Adrenal gland (tissue), 12 donors: ENCODE data around the gene PRPF38A. TPM values are rescaled to one million over a fixed set of nuclear protein-coding genes. Genes with fewer than 3 reads are reported as not detected.

Experiments
- DNase-seq, 7 donors: peaks; one replicate each; pipeline ENCODE4 v3.0.0-alpha.2; 2019 to 2020
- H3K27ac ChIP-seq, 5 donors: fragments of 200-600 bp; sonication (generic) in 4 of 5; 1 replicate in 3 of 5; 2 replicates in 2 of 5; pipeline versions ENCODE4 v1.5.1 to v1.8.0; 2016 to 2020; ENCODE audit warnings: mild to moderate bottlenecking in 1 of 5
- H3K27me3 ChIP-seq: fragments of 200-600 bp; 2 replicates; pipeline ENCODE4 v1.8.0; 2021
- H3K36me3 ChIP-seq, 2 donors: fragments of 200-600 bp; replicated peaks in 1 of 2; 1 replicate in 1 of 2; 2 replicates in 1 of 2; pipeline versions ENCODE4 v1.5.1 to v1.8.0; 2018 to 2022
- H3K4me1 ChIP-seq, 2 donors: fragments of 200-600 bp; replicated peaks in 1 of 2; 1 replicate in 1 of 2; 2 replicates in 1 of 2; pipeline versions ENCODE4 v1.5.1 to v1.8.0; 2018 to 2021
- H3K4me3 ChIP-seq, 4 donors: fragments of 200-600 bp; sonication (generic) in 3 of 4; one replicate each; pipeline ENCODE4 v1.5.1; 2016 to 2018
- H3K9me3 ChIP-seq, 3 donors: fragments of 200-600 bp; sonication (generic) in 1 of 3; replicated peaks in 1 of 3; 1 replicate in 2 of 3; 2 replicates in 1 of 3; pipeline versions ENCODE4 v1.5.1 to v1.8.0; 2016 to 2021
- CTCF ChIP-seq, 6 experiments: fragments of 450-650 bp in 4 of 6; fragments of 200-600 bp in 2 of 6; sonication (generic) in 1 of 6; IDR thresholded peaks; 1 replicate in 5 of 6; 2 replicates in 1 of 6; pipeline versions ENCODE4 v1.5.1 to v1.8.0; 2016 to 2021; ENCODE audit warnings: antibody characterized with exemption in 6 of 6, mild to moderate bottlenecking in 2 of 6, moderate library complexity in 1 of 6
- POLR2A ChIP-seq, 2 donors: fragments of 450-650 bp; IDR thresholded peaks; one replicate each; pipeline ENCODE4 v1.6.1; 2017; ENCODE audit warnings: antibody characterized with exemption in 2 of 2, mild to moderate bottlenecking in 2 of 2, moderate library complexity in 1 of 2
- WGBS, 4 donors: extraction: QIAGEN DNeasy Blood & Tissue Kit in 2 of 4; methylation state at CpG; one replicate each; pipeline versions ENCODE4 v1.1.5 to v1.1.7; 2013 to 2017; 5-methylcytosine and 5-hydroxymethylcytosine counted together
- intact Hi-C, 2 donors: fragments of 100-400 bp; cut with DNase I; formaldehyde crosslinking; loops; one replicate each; pipeline versions ENCODE4 v1.14.1 to v1.15.0; 2022 to 2023
- polyA plus RNA-seq, 3 donors: library from polyadenylated mRNA; stranded (reverse); fragments of 200-250 nt in 2 of 3; fragments of 350-450 nt in 1 of 3; fragmentation: Illumina TruSeq in 1 of 3; extraction: RNeasy Lipid Tissue Mini Kit (QIAGEN cat#74804) in 1 of 3; gene quantifications; one replicate each; pipeline ENCODE4 v1.2.3, GENCODE V29; 2013 to 2014
- total RNA-seq, 9 donors: library from RNA; depleted of rRNA in 4 of 9; stranded (reverse); fragments of >200 nt in 4 of 9; fragments of 120-200 nt in 1 of 9; fragmentation: NEBNext Ultra II Directional in 1 of 9; extraction: Animal tissue kit (Norgen Biotek cat#: 25700) in 1 of 9; gene quantifications; one replicate each; pipeline versions ENCODE4 v1.1.0 to v1.2.4, GENCODE V29; 2013 to 2023
- donor health status: healthy with polysubstance abuse.
- donor health status: Bipolar disorder and iron deficiency.
- donor health status: DM: yes; HTN: yes; CAD: no.
- donor health status: DM: no; HTN: no; CAD: no.
- donor health status: DM: no; HTN: no; CAD: no.
- donor health status: DM: yes; HTN: yes; CAD: no.

The PRPF38A gene
- total and polyA plus RNA-seq, 12 donors = 5.1 to 33.7 (median 18.6) TPM

- Histone ChIP-seq H3K9me3 (no peaks in the 10 kb centered on the region), H3K27ac (no peak overlapping the region), H3K36me3 (peaks cover 0 to 100% of the 10 kb centered on the region in 2 donors), H3K4me3 (no peak overlapping the region), H3K27me3 (no peaks in the 10 kb centered on the region), H3K4me1 (no peaks in the 10 kb centered on the region)
- no peak for TF ChIP-seq POLR2A (IDR thresholded peaks at IDR 0.05)
- intact Hi-C loops = no loop called here
- no peak for DNase-seq
- WGBS, 4 donors = 88 to 96% (median 93%) methylated on average over 4 to 8 of the region's 8 CpGs
Observed at GRCh38 chr1:52356818-52357355, 47.5 kb upstream of the PRPF38A start.

- DNase-seq = no peak
- no peak for TF ChIP-seq CTCF (IDR thresholded peaks at IDR 0.05)
- TF ChIP-seq POLR2A (IDR thresholded peaks at IDR 0.05) = no peak
- H3K27me3 ChIP-seq = no peaks in the 10 kb centered on the region
- no peak overlapping the region for H3K27ac ChIP-seq
- no peak overlapping the region for H3K4me3 ChIP-seq
- H3K36me3 ChIP-seq = peaks cover 0 to 100% of the 10 kb centered on the region in 2 donors
- no peaks in the 10 kb centered on the region for H3K4me1 ChIP-seq
- intact Hi-C loops = no loop called here
- WGBS, 4 donors = 92 to 97% (median 95%) methylated on average over 9 of the region's 9 CpGs
- H3K9me3 ChIP-seq = no peaks in the 10 kb centered on the region
Observed at GRCh38 chr1:52357397-52357796, 47.0 kb upstream of the PRPF38A start.

GRCh38 chr1:52358851-52359497, 45.4 kb upstream of the PRPF38A start:
- no peaks in the 10 kb centered on the region for H3K9me3 ChIP-seq
- peaks cover 0 to 90% of the 10 kb centered on the region in 2 donors for H3K36me3 ChIP-seq
- DNase-seq = no peak
- WGBS, 4 donors = 92 to 96% (median 95%) methylated on average over 15 to 18 of the region's 18 CpGs
- no peak overlapping the region for H3K4me3 ChIP-seq
- no peak overlapping the region for H3K27ac ChIP-seq
- no peak for TF ChIP-seq CTCF (IDR thresholded peaks at IDR 0.05)
- no peak for TF ChIP-seq POLR2A (IDR thresholded peaks at IDR 0.05)
- peaks cover 0 to under 1% of the 10 kb centered on the region in 2 donors for H3K4me1 ChIP-seq
- H3K27me3 ChIP-seq = no peaks in the 10 kb centered on the region
- intact Hi-C loops = no loop called here

GRCh38 chr1:52359676-52360594, 44.5 kb upstream of the PRPF38A start:
- Histone ChIP-seq H3K27me3 (no peaks in the 10 kb centered on the region), H3K9me3 (no peaks in the 10 kb centered on the region), H3K36me3 (peaks cover 0 to 80% of the 10 kb centered on the region in 2 donors), H3K27ac (no peak overlapping the region), H3K4me1 (peaks cover 8 to 10% of the 10 kb centered on the region in 2 donors), H3K4me3 (no peak overlapping the region)
- intact Hi-C loops = no loop called here
- no peak for TF ChIP-seq CTCF (IDR thresholded peaks at IDR 0.05)
- TF ChIP-seq POLR2A (IDR thresholded peaks at IDR 0.05) = no peak
- DNase-seq = no peak
- WGBS, 4 donors = 92 to 94% (median 93%) methylated on average over 21 to 24 of the region's 24 CpGs
